NCI-H146 treated with DMSO at 0.1 percent for 48 hours (cell line): Measurements from ENCODE around the gene TRAIP.
A peak's percentile ranks its signal among the peaks of the same experiment; 100 is the strongest.
"Not testable (repeated sequence)": the region's sequence is repeated elsewhere in the genome, so short reads cannot be mapped to it uniquely, and the experiment has no call there.

Experiments
- DNase-seq: peaks from one replicate; lab custom pipeline; 2025; ENCODE audit not compliant: unreplicated experiment; lab: John Stamatoyannopoulos, UW

Gene TRAIP

GRCh38 chr3:49792371-49793150 lies 63.8 kb downstream of the TRAIP start:
- no peak for DNase-seq

GRCh38 chr3:49791571-49791970 lies 64.8 kb downstream of the TRAIP start:
- no peak for DNase-seq

- DNase-seq, result no peak
These were observed 65.5 kb downstream of the TRAIP start for GRCh38 chr3:49790626-49791411.

GRCh38 chr3:49788056-49788455 lies 68.3 kb downstream of the TRAIP start:
- DNase-seq, result no peak

GRCh38 chr3:49787536-49787935 lies 68.8 kb downstream of the TRAIP start:
- DNase-seq, result no peak

- no peak for DNase-seq
These were observed 69.2 kb downstream of the TRAIP start for GRCh38 chr3:49787182-49787464.

- peak; percentile 95 for DNase-seq
These were observed 69.8 kb downstream of the TRAIP start, which contains the start of gene IP6K1 for GRCh38 chr3:49786357-49787181. Gene IP6K1, minus strand, starts transcription at chr3:49786542. Its CDS starts 38,502 bp downstream, at chr3:49748040.

GRCh38 chr3:49785565-49786356 lies 70.6 kb downstream of the TRAIP start:
- no peak for DNase-seq

GRCh38 chr3:49782277-49782676 lies 74.1 kb downstream of the TRAIP start:
- DNase-seq, result not testable (repeated sequence)

GRCh38 chr3:49781415-49782199 lies 74.8 kb downstream of the TRAIP start:
- no peak for DNase-seq

GRCh38 chr3:49780975-49781365 lies 75.4 kb downstream of the TRAIP start:
- not testable (repeated sequence) for DNase-seq

GRCh38 chr3:49780080-49780974 lies 76.0 kb downstream of the TRAIP start:
- DNase-seq, result no peak

- DNase-seq, result no peak
These were observed 76.8 kb downstream of the TRAIP start for GRCh38 chr3:49779358-49780079.
